Measurements from ENCODE around the gene RAPGEF6. TPM values are rescaled to one million over a fixed set of nuclear protein-coding genes. Genes with fewer than 3 reads are reported as not detected.

RAPGEF6 gene
- total RNA-seq, 4 donors from 2014 or later, result 17.2 to 23.3 (median 20.1) TPM

DNA sequence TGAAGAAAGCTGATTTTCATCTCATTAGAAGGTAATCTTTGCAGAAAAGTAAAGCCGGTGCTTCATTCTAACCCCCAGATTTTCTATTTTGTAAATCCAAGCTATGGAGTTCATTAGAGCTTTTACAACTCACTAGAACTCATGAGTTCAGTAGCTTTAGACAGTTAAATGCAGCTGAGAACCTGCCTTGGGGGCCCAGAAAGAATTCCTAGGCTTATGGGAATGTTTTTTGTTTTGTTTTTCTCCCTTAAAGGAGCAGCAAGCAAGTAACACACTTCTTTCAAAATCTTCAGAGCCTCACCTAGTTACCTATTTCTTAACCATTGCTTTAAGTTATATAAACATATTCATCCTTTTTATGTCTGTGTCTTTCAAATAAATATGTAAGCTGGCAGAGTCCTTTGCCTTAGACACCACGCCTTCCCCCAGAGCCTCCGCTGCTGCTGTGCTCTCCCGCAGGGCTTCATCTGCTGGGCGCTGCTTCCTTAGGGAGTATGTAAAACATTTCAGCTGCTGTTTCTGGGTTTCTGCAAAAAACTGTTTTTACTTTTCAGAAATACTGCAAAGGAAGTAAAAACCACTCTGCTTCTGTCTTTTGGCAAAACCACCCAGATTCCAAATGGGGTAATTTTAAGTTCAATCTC, 238.3 kb downstream of the RAPGEF6 start:
- intact Hi-C loops (cut with DNase I), result no loop called here
- Histone ChIP-seq H3K4me1 (peaks cover 0 to 30% (median 21%) of the 10 kb centered on the region in 4 donors), H3K27me3 (no peaks in the 10 kb centered on the region), H3K4me3 (no peak overlapping the region), H3K9me3 (peaks cover 0 to 4% (median under 1%) of the 10 kb centered on the region in 4 donors), H3K27ac (replicated peaks in 1 of 4) (no peak overlapping the region), H3K36me3 (peaks cover 0 to 24% (median 18%) of the 10 kb centered on the region in 4 donors)
- DNase-seq (ENCODE audit: extremely low spot score), result no peak
- WGBS, result 91% methylated on average over 5 of the region's 5 CpGs
- TF ChIP-seq POLR2A (IDR thresholded peaks at IDR 0.05; ENCODE audit: low read depth) (no peak), CTCF (IDR thresholded peaks at IDR 0.05) (no peak), POLR2AphosphoS5 (IDR thresholded peaks at IDR 0.05) (no peak), EP300 (IDR thresholded peaks at IDR 0.05) (no peak)

- DNase-seq (ENCODE audit: extremely low spot score), result no peak
- Histone ChIP-seq H3K36me3 (peaks cover 0 to 30% (median 20%) of the 10 kb centered on the region in 4 donors), H3K27ac (replicated peaks in 1 of 4) (no peak overlapping the region), H3K4me1 (peaks cover 0 to 30% (median 21%) of the 10 kb centered on the region in 4 donors), H3K4me3 (no peak overlapping the region), H3K27me3 (no peaks in the 10 kb centered on the region), H3K9me3 (no peaks in the 10 kb centered on the region)
- TF ChIP-seq EP300 (IDR thresholded peaks at IDR 0.05), result no peak
- TF ChIP-seq POLR2AphosphoS5 (IDR thresholded peaks at IDR 0.05), result no peak
- WGBS, result 100% methylated on average over 3 of the region's 3 CpGs
- intact Hi-C loops (cut with DNase I), result no loop called here
Measured at GRCh38 chr5:131396015-131396414, 239.0 kb downstream of the RAPGEF6 start.

DNA sequence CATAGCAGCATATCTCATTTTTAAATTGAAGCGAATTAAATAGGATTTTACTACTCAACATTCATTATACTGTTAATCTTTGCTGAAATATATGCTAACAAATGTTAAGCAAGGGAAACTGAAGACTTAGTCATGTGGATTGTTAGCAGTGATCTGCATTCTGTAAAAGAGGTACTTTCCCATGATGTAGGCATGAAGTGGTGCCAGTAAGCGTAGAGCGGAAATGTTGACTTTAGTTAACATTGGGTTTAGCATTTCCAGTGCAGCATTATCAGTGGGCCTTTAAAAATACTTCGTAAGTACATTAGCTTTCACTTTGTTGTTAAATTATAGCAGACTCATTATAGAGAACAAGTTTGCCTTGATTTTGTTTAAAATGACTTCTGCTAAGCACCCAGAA, 240.9 kb downstream of the RAPGEF6 start:
- H3K4me1 ChIP-seq, result peaks cover 0 to 30% (median 21%) of the 10 kb centered on the region in 4 donors
- 78% methylated on average over 4 of the region's 4 CpGs for WGBS
- no peaks in the 10 kb centered on the region for H3K9me3 ChIP-seq
- TF ChIP-seq POLR2A (IDR thresholded peaks at IDR 0.05; ENCODE audit: low read depth), result no peak
- no peak for TF ChIP-seq POLR2AphosphoS5 (IDR thresholded peaks at IDR 0.05)
- TF ChIP-seq EP300 (IDR thresholded peaks at IDR 0.05), result no peak
- no peak for TF ChIP-seq CTCF (IDR thresholded peaks at IDR 0.05)
- no peak for DNase-seq (ENCODE audit: extremely low spot score)
- H3K27me3 ChIP-seq, result no peaks in the 10 kb centered on the region
- no peak overlapping the region for H3K27ac ChIP-seq (replicated peaks in 1 of 4)
- peaks cover 0 to 38% (median 23%) of the 10 kb centered on the region in 4 donors for H3K36me3 ChIP-seq
- intact Hi-C loops (cut with DNase I), result no loop called here
- H3K4me3 ChIP-seq, result no peak overlapping the region

DNA sequence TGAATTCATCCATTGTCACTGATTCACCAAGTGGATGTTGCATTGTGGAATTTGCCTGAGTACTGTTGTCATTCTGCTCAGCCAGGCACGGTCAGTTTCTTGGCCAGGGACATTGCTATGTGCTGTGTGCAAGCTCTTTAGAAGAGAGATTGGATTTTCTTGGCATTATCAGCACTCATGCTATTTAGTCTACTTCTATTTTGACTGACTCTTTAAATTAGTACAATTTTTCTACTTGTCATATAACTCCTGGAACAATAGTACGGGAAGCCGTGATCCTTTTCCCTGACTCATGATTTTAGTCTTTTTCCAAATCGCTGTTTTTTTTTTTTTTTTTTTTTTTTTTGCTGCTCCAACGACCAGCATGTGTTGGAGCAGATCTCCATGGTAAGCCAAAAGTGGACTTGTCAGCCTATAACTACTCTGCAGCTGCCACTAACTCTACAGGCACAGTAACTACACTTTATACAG, 241.5 kb downstream of the RAPGEF6 start:
- H3K27me3 ChIP-seq, result no peaks in the 10 kb centered on the region
- H3K9me3 ChIP-seq, result no peaks in the 10 kb centered on the region
- DNase-seq (ENCODE audit: extremely low spot score), result no peak
- 29% methylated on average over 5 of the region's 5 CpGs for WGBS
- H3K27ac ChIP-seq (replicated peaks in 1 of 4), result no peak overlapping the region
- intact Hi-C loops (cut with DNase I), result no loop called here
- no peak for TF ChIP-seq POLR2AphosphoS5 (IDR thresholded peaks at IDR 0.05)
- TF ChIP-seq POLR2A (IDR thresholded peaks at IDR 0.05; ENCODE audit: low read depth), result no peak
- TF ChIP-seq CTCF (IDR thresholded peaks at IDR 0.05), result no peak
- TF ChIP-seq EP300 (IDR thresholded peaks at IDR 0.05), result no peak
- peaks cover 0 to 42% (median 23%) of the 10 kb centered on the region in 4 donors for H3K36me3 ChIP-seq
- no peak overlapping the region for H3K4me3 ChIP-seq
- H3K4me1 ChIP-seq, result peaks cover 0 to 28% (median 17%) of the 10 kb centered on the region in 4 donors

DNA sequence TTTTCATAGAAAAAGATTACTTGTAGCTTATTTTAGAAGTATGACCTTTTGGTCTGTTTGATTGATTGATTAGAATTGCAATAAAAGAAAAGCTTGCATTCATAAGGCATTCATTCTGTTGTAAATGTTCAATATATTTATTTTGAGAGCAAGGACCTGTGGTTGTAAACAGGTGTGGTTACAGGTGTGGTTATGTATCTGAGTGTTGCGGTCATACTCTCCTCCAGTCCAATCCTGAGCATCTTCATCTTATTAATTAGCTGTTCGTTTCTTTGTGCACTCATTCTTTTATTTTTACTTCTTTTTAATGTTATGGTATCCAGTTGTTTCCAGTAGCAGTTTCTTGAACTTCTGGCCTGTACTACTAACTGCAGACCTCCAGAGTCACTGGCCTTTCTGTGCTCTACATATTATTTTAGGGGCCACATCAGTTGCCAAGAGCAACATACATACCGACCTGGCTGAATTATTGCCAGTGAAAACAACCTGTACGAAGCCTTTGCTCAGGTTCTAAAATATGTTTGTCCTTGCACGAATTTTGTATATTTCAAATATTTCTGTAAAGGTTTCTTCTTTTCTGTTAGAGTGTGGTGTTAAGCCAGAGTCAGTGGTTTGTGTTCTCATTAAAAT, 242.4 kb downstream of the RAPGEF6 start:
- no peak for DNase-seq (ENCODE audit: extremely low spot score)
- no peak overlapping the region for H3K27ac ChIP-seq (replicated peaks in 1 of 4)
- H3K4me1 ChIP-seq, result peaks cover 0 to 18% (median 10%) of the 10 kb centered on the region in 4 donors
- peaks cover 0 to 42% (median 23%) of the 10 kb centered on the region in 4 donors for H3K36me3 ChIP-seq
- 91% methylated on average over 5 of the region's 5 CpGs for WGBS
- intact Hi-C loops (cut with DNase I), result no loop called here
- H3K27me3 ChIP-seq, result no peaks in the 10 kb centered on the region
- TF ChIP-seq EP300 (IDR thresholded peaks at IDR 0.05), result no peak
- no peak for TF ChIP-seq CTCF (IDR thresholded peaks at IDR 0.05)
- no peak for TF ChIP-seq POLR2A (IDR thresholded peaks at IDR 0.05; ENCODE audit: low read depth)
- TF ChIP-seq POLR2AphosphoS5 (IDR thresholded peaks at IDR 0.05), result no peak
- H3K9me3 ChIP-seq, result no peaks in the 10 kb centered on the region
- no peak overlapping the region for H3K4me3 ChIP-seq
